ENCODE results near the gene ARVCF. TPM values are rescaled to one million over a fixed set of nuclear protein-coding genes. Genes with fewer than 3 reads are reported as not detected.

The ARVCF gene
- polyA plus RNA-seq, 4 donors, result 2.2 to 17.9 (median 7.3) TPM

GRCh38 chr22:19962909-19963806, 53.5 kb downstream of the ARVCF start:
- 14 to 61% (median 28%) methylated on average over 25 to 30 of the region's 30 CpGs for WGBS, 3 donors
- Histone ChIP-seq H3K27me3 (ENCODE audit: control insufficient read depth in 3 of 3, insufficient read depth in 3 of 3, low read length in 3 of 3) (no peaks in the 10 kb centered on the region), H3K9me3 (ENCODE audit: control insufficient read depth in 2 of 2, insufficient read depth in 1 of 2, low read depth in 1 of 2, low read length in 1 of 2) (no peaks in the 10 kb centered on the region), H3K36me3 (ENCODE audit: control insufficient read depth in 3 of 3, insufficient read depth in 2 of 3, low read depth in 1 of 3, low read length in 3 of 3) (peaks cover 0 to 70% (median 0%) of the 10 kb centered on the region in 3 donors), H3K27ac (ENCODE audit: low read depth in 1 of 3, low read length in 2 of 3) (peak overlapping the region; percentile 65 to 100 (median 88)), H3K4me3 (ENCODE audit: low read depth in 1 of 3, low read length in 3 of 3) (peak overlapping the region in 2 of 3 donors; percentile 43 to 60), H3K4me1 (ENCODE audit: control insufficient read depth in 3 of 3, insufficient read depth in 2 of 3, low read depth in 1 of 3, low read length in 2 of 3) (peaks cover 0 to 62% (median 9%) of the 10 kb centered on the region in 3 donors)
- FAIRE-seq (no peak), DNase-seq (peak; percentile 98)

DNA sequence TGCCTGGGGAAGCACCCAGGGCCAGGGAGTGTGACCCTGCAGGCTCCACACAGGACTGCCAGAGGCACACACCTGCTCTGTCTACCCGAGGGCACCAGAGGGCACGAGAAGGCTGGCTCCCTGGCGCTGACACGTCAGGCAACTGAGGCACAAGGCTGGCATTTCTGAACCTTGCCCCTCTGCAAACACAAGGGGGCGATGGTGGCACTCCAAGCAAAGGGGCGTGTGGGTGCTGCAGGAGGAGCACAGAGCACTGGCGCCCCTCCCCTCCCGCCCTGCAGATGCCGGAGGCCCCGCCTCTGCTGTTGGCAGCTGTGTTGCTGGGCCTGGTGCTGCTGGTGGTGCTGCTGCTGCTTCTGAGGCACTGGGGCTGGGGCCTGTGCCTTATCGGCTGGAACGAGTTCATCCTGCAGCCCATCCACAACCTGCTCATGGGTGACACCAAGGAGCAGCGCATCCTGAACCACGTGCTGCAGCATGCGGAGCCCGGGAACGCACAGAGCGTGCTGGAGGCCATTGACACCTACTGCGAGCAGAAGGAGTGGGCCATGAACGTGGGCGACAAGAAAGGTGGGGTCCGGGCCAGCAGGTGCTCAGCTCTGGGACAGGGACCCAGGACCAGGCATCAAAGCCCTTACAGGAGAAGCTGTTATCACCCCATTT, 54.2 kb downstream of the ARVCF start:
- Histone ChIP-seq H3K36me3 (ENCODE audit: control insufficient read depth in 3 of 3, insufficient read depth in 2 of 3, low read depth in 1 of 3, low read length in 3 of 3) (peaks cover 0 to 65% (median 0%) of the 10 kb centered on the region in 3 donors), H3K27ac (ENCODE audit: low read depth in 1 of 3, low read length in 2 of 3) (peak overlapping the region; percentile 65 to 100 (median 88)), H3K27me3 (ENCODE audit: control insufficient read depth in 3 of 3, insufficient read depth in 3 of 3, low read length in 3 of 3) (no peaks in the 10 kb centered on the region), H3K9me3 (ENCODE audit: control insufficient read depth in 2 of 2, insufficient read depth in 1 of 2, low read depth in 1 of 2, low read length in 1 of 2) (no peaks in the 10 kb centered on the region), H3K4me1 (ENCODE audit: control insufficient read depth in 3 of 3, insufficient read depth in 2 of 3, low read depth in 1 of 3, low read length in 2 of 3) (peaks cover 0 to 62% (median 9%) of the 10 kb centered on the region in 3 donors), H3K4me3 (ENCODE audit: low read depth in 1 of 3, low read length in 3 of 3) (peak overlapping the region in 2 of 3 donors; percentile 29 to 60)
- 13 to 42% (median 18%) methylated on average over 21 to 22 of the region's 22 CpGs for WGBS, 3 donors
- FAIRE-seq (no peak), DNase-seq (peak; percentile 91 to 93)

DNA sequence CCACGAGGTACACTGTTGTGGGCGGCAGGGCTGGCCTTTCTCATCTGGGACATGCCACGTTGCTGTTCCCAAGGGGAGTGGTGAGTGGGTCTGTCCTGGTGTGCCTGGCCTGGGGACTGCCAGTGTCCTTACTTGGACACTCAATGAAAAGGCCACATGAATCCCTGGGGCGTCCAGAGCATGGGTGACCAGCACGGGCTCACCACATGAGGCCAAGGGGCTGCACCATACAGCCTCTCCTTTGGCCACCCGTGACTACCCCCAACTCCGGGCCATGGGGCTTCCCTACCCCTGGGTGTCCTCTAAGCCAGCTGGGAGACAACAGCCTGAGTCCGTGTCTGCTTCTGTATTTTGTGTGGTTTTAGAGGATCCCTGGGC, 54.8 kb downstream of the ARVCF start:
- Histone ChIP-seq H3K9me3 (ENCODE audit: control insufficient read depth in 2 of 2, insufficient read depth in 1 of 2, low read depth in 1 of 2, low read length in 1 of 2) (no peaks in the 10 kb centered on the region), H3K27me3 (ENCODE audit: control insufficient read depth in 3 of 3, insufficient read depth in 3 of 3, low read length in 3 of 3) (no peaks in the 10 kb centered on the region), H3K27ac (ENCODE audit: low read depth in 1 of 3, low read length in 2 of 3) (peak overlapping the region in 1 of 3 donors; percentile 100), H3K4me3 (ENCODE audit: low read depth in 1 of 3, low read length in 3 of 3) (no peak overlapping the region), H3K36me3 (ENCODE audit: control insufficient read depth in 3 of 3, insufficient read depth in 2 of 3, low read depth in 1 of 3, low read length in 3 of 3) (peaks cover 0 to 61% (median 0%) of the 10 kb centered on the region in 3 donors), H3K4me1 (ENCODE audit: control insufficient read depth in 3 of 3, insufficient read depth in 2 of 3, low read depth in 1 of 3, low read length in 2 of 3) (peaks cover 0 to 58% (median 9%) of the 10 kb centered on the region in 3 donors)
- WGBS, 3 donors, result 73 to 82% (median 75%) methylated on average over 8 of the region's 8 CpGs
- FAIRE-seq (no peak), DNase-seq (no peak)

GRCh38 chr22:19961201-19961580, 55.4 kb downstream of the ARVCF start:
- Histone ChIP-seq H3K27me3 (ENCODE audit: control insufficient read depth in 3 of 3, insufficient read depth in 3 of 3, low read length in 3 of 3) (no peaks in the 10 kb centered on the region), H3K27ac (ENCODE audit: low read depth in 1 of 3, low read length in 2 of 3) (peak overlapping the region in 1 of 3 donors; percentile 100), H3K36me3 (ENCODE audit: control insufficient read depth in 3 of 3, insufficient read depth in 2 of 3, low read depth in 1 of 3, low read length in 3 of 3) (peaks cover 0 to 54% (median 0%) of the 10 kb centered on the region in 3 donors), H3K4me1 (ENCODE audit: control insufficient read depth in 3 of 3, insufficient read depth in 2 of 3, low read depth in 1 of 3, low read length in 2 of 3) (peaks cover 0 to 57% (median 9%) of the 10 kb centered on the region in 3 donors), H3K4me3 (ENCODE audit: low read depth in 1 of 3, low read length in 3 of 3) (no peak overlapping the region), H3K9me3 (ENCODE audit: control insufficient read depth in 2 of 2, insufficient read depth in 1 of 2, low read depth in 1 of 2, low read length in 1 of 2) (no peaks in the 10 kb centered on the region)
- no peak for FAIRE-seq
- 85 to 88% (median 86%) methylated on average over 8 to 9 of the region's 9 CpGs for WGBS, 3 donors
- no peak for DNase-seq

DNA sequence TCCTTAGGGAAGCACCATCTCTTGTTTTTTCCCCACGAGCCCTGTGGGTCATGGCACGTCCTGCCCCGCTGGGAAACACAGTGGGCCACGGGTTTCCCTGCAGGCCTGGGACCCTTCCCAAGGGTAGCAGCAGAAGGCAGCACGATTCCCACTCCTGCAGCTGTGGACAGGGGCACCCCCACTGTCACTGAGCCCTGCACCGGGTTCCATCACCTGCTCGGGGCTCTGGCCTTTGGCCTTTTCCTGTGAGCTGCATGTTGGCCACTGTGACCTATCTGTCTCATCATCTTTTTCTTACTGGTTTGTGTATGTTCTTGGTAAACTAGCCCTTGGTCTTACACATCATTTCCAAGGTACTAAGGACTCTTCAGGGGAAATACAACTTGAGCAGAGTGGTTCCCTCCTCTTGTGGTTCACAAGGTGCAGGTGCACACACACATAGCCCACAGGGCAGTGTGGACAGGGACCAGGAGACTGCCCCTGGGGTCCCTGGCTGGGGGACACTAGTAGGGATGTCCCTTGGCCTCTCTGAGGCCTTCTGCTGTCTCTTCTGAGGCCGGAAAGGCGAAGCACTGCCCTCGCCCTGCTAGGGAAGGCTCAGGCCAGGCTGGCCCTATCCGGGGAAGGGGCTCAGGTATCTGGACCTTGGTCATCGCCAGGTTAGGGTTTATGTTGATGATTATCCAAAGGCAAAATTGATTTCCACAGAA, 56.0 kb downstream of the ARVCF start:
- FAIRE-seq (no peak), DNase-seq (no peak)
- peak overlapping the region in 1 of 3 donors; percentile 93 for H3K27ac ChIP-seq (ENCODE audit: low read depth in 1 of 3, low read length in 2 of 3)
- H3K4me3 ChIP-seq (ENCODE audit: low read depth in 1 of 3, low read length in 3 of 3), result no peak overlapping the region
- 76 to 83% (median 81%) methylated on average over 12 of the region's 12 CpGs for WGBS, 3 donors
- H3K4me1 ChIP-seq (ENCODE audit: control insufficient read depth in 3 of 3, insufficient read depth in 2 of 3, low read depth in 1 of 3, low read length in 2 of 3), result peaks cover 0 to 57% (median 9%) of the 10 kb centered on the region in 3 donors
- H3K27me3 ChIP-seq (ENCODE audit: control insufficient read depth in 3 of 3, insufficient read depth in 3 of 3, low read length in 3 of 3), result no peaks in the 10 kb centered on the region
- no peaks in the 10 kb centered on the region for H3K9me3 ChIP-seq (ENCODE audit: control insufficient read depth in 2 of 2, insufficient read depth in 1 of 2, low read depth in 1 of 2, low read length in 1 of 2)
- H3K36me3 ChIP-seq (ENCODE audit: control insufficient read depth in 3 of 3, insufficient read depth in 2 of 3, low read depth in 1 of 3, low read length in 3 of 3), result peaks cover 0 to 51% (median 0%) of the 10 kb centered on the region in 3 donors

DNA sequence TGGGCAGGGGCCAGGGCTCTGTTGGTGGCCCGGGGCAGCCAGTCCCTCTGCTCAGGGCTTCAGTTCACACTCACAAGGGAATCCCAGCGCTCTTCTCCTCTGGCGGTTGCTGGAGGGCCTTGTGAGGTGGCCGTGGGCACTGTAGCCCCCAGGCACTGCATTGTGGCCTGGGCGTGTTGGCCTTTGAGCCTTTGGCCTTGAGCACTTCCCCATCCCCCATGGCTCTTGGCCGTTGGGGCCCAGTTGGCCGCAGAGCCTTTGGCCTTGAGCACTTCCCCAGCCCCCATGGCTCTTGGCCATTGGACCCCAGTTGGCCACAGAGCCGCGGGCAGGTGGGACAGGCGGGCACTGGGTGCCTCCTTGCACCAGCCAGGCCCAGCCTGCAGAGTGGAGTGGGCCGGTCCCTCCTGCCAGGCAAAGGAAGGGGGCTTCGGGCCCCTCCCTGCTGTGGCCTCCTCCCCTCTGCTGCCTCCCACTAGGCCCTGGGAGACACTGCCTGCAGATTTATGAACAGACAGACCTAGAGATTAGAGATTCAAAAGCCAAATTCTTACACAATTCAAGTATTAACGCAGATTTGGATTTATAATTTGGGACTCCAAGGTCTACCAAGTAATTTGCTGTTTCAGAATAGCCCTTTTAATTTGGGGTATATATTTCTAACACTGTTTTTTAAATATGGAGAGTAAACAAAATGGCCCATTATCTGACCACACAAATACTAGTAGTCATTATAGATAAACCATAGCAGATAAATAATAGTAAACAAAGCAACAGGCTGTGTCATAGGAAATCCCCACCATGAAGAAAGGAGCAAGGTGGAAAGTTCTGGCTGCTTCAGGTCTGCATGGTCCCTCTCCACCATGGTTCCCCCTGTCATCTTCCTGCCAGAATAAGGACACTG, 56.8 kb downstream of the ARVCF start:
- Histone ChIP-seq H3K4me1 (ENCODE audit: control insufficient read depth in 3 of 3, insufficient read depth in 2 of 3, low read depth in 1 of 3, low read length in 2 of 3) (peaks cover 0 to 53% (median 9%) of the 10 kb centered on the region in 3 donors), H3K9me3 (ENCODE audit: control insufficient read depth in 2 of 2, insufficient read depth in 1 of 2, low read depth in 1 of 2, low read length in 1 of 2) (no peaks in the 10 kb centered on the region), H3K36me3 (ENCODE audit: control insufficient read depth in 3 of 3, insufficient read depth in 2 of 3, low read depth in 1 of 3, low read length in 3 of 3) (peaks cover 0 to 47% (median 0%) of the 10 kb centered on the region in 3 donors), H3K4me3 (ENCODE audit: low read depth in 1 of 3, low read length in 3 of 3) (peak overlapping the region in 2 of 3 donors; percentile 4 to 34), H3K27me3 (ENCODE audit: control insufficient read depth in 3 of 3, insufficient read depth in 3 of 3, low read length in 3 of 3) (no peaks in the 10 kb centered on the region), H3K27ac (ENCODE audit: low read depth in 1 of 3, low read length in 2 of 3) (peak overlapping the region in 1 of 3 donors; percentile 93)
- WGBS, 3 donors, result 29 to 42% (median 31%) methylated on average over 10 to 13 of the region's 13 CpGs
- DNase-seq (no peak), FAIRE-seq (no peak)

DNA sequence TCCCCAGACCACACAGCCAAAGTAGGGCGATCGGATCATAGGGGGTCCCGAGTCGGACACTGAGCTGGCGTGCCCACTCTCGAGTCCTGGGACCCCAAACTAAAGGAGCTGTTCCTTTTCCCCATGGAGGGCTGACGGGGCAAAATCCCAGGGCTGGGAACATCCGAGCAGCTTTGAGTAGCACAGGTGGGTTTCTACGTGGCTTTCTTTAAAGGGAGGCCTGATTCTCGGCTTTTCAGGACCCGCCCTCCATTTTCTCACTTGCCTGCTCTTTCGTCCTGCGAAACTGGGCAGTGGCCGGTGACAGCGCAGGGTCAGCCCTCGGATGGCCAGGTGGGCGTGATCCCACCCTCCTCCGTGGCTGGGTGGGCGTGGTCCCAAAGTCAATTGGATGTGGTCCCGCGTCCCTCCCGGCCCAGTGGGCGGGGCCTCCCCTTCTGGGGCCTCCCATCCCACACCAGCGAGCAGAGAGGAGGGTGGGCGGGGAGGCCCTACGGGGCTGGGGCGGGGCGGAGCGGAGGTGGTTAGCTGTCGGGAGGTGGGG, 57.5 kb downstream of the ARVCF start:
- Histone ChIP-seq H3K4me1 (ENCODE audit: control insufficient read depth in 3 of 3, insufficient read depth in 2 of 3, low read depth in 1 of 3, low read length in 2 of 3) (peaks cover 0 to 46% (median 9%) of the 10 kb centered on the region in 3 donors), H3K36me3 (ENCODE audit: control insufficient read depth in 3 of 3, insufficient read depth in 2 of 3, low read depth in 1 of 3, low read length in 3 of 3) (peaks cover 0 to 40% (median 0%) of the 10 kb centered on the region in 3 donors), H3K27ac (ENCODE audit: low read depth in 1 of 3, low read length in 2 of 3) (peak overlapping the region in 1 of 3 donors; percentile 93), H3K9me3 (ENCODE audit: control insufficient read depth in 2 of 2, insufficient read depth in 1 of 2, low read depth in 1 of 2, low read length in 1 of 2) (no peaks in the 10 kb centered on the region), H3K27me3 (ENCODE audit: control insufficient read depth in 3 of 3, insufficient read depth in 3 of 3, low read length in 3 of 3) (no peaks in the 10 kb centered on the region), H3K4me3 (ENCODE audit: low read depth in 1 of 3, low read length in 3 of 3) (peak overlapping the region in 2 of 3 donors; percentile 4 to 55)
- DNase-seq (peak; percentile 56 to 95), FAIRE-seq (no peak)
- WGBS, 3 donors, result 30 to 37% (median 31%) methylated on average over 26 to 30 of the region's 30 CpGs
